Brain microvascular endothelial cell (primary cell): ENCODE results near the gene CDK14.
A peak's percentile ranks its signal among the peaks of the same experiment; 100 is the strongest.

Experiments
- DNase-seq: peaks from one replicate; pipeline ENCODE4 v3.0.0-alpha.2; 2020
- H3K27ac ChIP-seq: fragments of 250-450 bp; sonication (Bioruptor Pico); 2 replicates; pipeline ENCODE4 v1.5.1; 2020; ENCODE audit warnings: mild to moderate bottlenecking, moderate library complexity
- H3K27me3 ChIP-seq: fragments of 250-450 bp; sonication (Bioruptor Pico); replicated peaks from 2 replicates; pipeline ENCODE4 v1.5.1; 2020; ENCODE audit warnings: mild to moderate bottlenecking
- H3K36me3 ChIP-seq: fragments of 250-450 bp; sonication (Bioruptor Pico); replicated peaks from 2 replicates; pipeline ENCODE4 v1.5.1; 2020; ENCODE audit warnings: mild to moderate bottlenecking
- H3K4me3 ChIP-seq: 2 replicates; pipeline ENCODE4 v1.5.1; 2011; ENCODE audit warnings: low read depth, mild to moderate bottlenecking, control low read depth, low read length, moderate library complexity
- CTCF ChIP-seq: IDR thresholded peaks from 2 replicates; pipeline ENCODE4 v1.5.1; 2011; ENCODE audit warnings: low read depth, mild to moderate bottlenecking, moderate library complexity, low read length, control low read depth, inconsistent platforms; ENCODE audit errors: missing control alignments
- in situ Hi-C: cut with HindIII; loops from 2 replicates; pipeline ENCODE4 v1.10.0; 2017; ENCODE audit warnings: low sequenced_read_pairs, low pct_ligation_motif_present

CDK14 gene

GRCh38 chr7:90618876-90619275, 22.8 kb downstream of the CDK14 start:
- no peak for TF ChIP-seq CTCF
- Histone ChIP-seq H3K36me3 (no peaks in the 10 kb centered on the region), H3K4me3 (no peak overlapping the region), H3K27ac (no peak overlapping the region), H3K27me3 (no peaks in the 10 kb centered on the region)
- in situ Hi-C loops: no loop called here
- DNase-seq: no peak

- TF ChIP-seq CTCF: no peak
- H3K27ac ChIP-seq: no peak overlapping the region
- no peaks in the 10 kb centered on the region for H3K27me3 ChIP-seq
- no peak for DNase-seq
- no peak overlapping the region for H3K4me3 ChIP-seq
- in situ Hi-C loops: no loop called here
- no peaks in the 10 kb centered on the region for H3K36me3 ChIP-seq
These were observed 25.1 kb downstream of the CDK14 start for GRCh38 chr7:90621125-90621746.

DNA sequence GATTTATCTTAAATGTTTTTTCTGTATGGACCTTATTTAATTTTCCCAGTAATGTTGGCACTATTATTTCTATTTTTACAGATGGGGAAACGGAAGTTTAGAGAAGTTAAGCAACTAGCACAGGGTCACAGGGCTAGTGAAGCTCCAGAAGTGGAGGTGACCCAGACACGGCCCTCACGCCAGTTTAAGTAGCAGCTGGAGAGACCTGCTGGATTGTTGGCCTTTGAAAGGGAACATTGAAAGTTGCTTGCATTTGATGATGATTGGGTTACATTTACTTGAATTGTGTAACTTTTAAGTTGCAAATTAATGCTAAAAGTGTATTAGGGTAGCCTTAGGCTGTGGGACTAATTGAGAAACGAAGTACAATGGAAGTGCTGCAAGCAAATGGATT, 25.6 kb downstream of the CDK14 start:
- no peak for DNase-seq
- no peak for TF ChIP-seq CTCF
- Histone ChIP-seq H3K27me3 (no peaks in the 10 kb centered on the region), H3K4me3 (no peak overlapping the region), H3K27ac (no peak overlapping the region), H3K36me3 (no peaks in the 10 kb centered on the region)
- in situ Hi-C loops: no loop called here

DNA sequence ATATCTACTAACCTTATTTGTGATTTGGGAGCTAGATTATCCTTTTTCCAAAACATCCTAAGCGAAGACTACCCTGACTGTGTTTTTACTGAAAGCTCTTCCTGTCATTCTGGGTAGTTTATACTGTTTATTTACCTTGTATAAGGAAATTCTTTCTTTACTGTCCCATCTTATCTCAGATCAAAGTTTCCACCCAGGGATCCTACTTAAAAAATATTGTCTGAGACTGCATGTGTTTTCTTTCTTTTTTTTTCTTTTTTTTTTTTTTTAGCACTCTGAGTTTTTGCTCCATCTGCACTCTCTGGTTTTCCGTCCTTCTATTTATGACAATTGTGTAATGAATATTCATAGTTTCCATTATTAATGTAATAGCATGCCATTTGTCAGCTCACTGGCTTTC, 26.5 kb downstream of the CDK14 start:
- TF ChIP-seq CTCF: no peak
- in situ Hi-C loops: no loop called here

GRCh38 chr7:90624225-90624911, 28.2 kb downstream of the CDK14 start:
- Histone ChIP-seq H3K27me3 (no peaks in the 10 kb centered on the region), H3K36me3 (no peaks in the 10 kb centered on the region), H3K4me3 (no peak overlapping the region), H3K27ac (peak overlapping the region; percentile 47)
- no peak for DNase-seq
- in situ Hi-C loops: no loop called here
- no peak for TF ChIP-seq CTCF

More for the DNA sequence above, 26.5 kb downstream of the CDK14 start:
- H3K4me3 ChIP-seq: no peak overlapping the region
- H3K27me3 ChIP-seq: no peaks in the 10 kb centered on the region
- H3K36me3 ChIP-seq: no peaks in the 10 kb centered on the region
- DNase-seq: no peak
- H3K27ac ChIP-seq: no peak overlapping the region
